CD14-positive monocyte (primary cell): ENCODE results near the gene RGS9. TPM values are rescaled to one million over a fixed set of nuclear protein-coding genes. Genes with fewer than 3 reads are reported as not detected.

Source experiments
- DNase-seq, 3 donors: peaks; one replicate each; pipeline ENCODE4 v3.0.0-alpha.2; 2011 to 2022
- H2AFZ ChIP-seq: 2 replicates; pipeline ENCODE4 v1.6.0; 2012; ENCODE audit warnings: mild to moderate bottlenecking, low read depth, low read length, inconsistent platforms; ENCODE audit not compliant: insufficient read depth, poor library complexity, severe bottlenecking
- H3K27ac ChIP-seq, 2 donors: 1 replicate in 1 of 2; 2 replicates in 1 of 2; pipeline ENCODE4 v1.5.1; 2012 to 2013; ENCODE audit warnings: low read length in 2 of 2, control low read depth in 1 of 2, inconsistent platforms in 1 of 2, low read depth in 1 of 2, mild to moderate bottlenecking in 1 of 2
- H3K27me3 ChIP-seq, 2 donors: one replicate each; pipeline versions ENCODE4 v1.6.0 to v1.6.1; 2011 to 2013; ENCODE audit warnings: low read length in 2 of 2; ENCODE audit not compliant: control insufficient read depth in 2 of 2, insufficient read depth in 2 of 2
- H3K36me3 ChIP-seq, 2 donors: replicated peaks in 1 of 2; 1 replicate in 1 of 2; 2 replicates in 1 of 2; pipeline versions ENCODE4 v1.5.1 to v1.6.1; 2012 to 2013; ENCODE audit warnings: low read length in 2 of 2, control low read depth in 1 of 2, inconsistent platforms in 1 of 2, mild to moderate bottlenecking in 1 of 2; ENCODE audit not compliant: insufficient read depth in 2 of 2, control insufficient read depth in 1 of 2
- H3K4me1 ChIP-seq, 2 donors: 1 replicate in 1 of 2; 2 replicates in 1 of 2; pipeline versions ENCODE4 v1.5.1 to v1.6.1; 2012 to 2013; ENCODE audit warnings: low read length in 2 of 2, control low read depth in 1 of 2, inconsistent platforms in 1 of 2, mild to moderate bottlenecking in 1 of 2, moderate library complexity in 1 of 2; ENCODE audit not compliant: insufficient read depth in 2 of 2, control insufficient read depth in 1 of 2
- H3K4me2 ChIP-seq: replicated peaks from 2 replicates; pipeline ENCODE3; 2012; ENCODE audit warnings: low read length, moderate library complexity, mild to moderate bottlenecking; ENCODE audit not compliant: poor library complexity, severe bottlenecking; ENCODE audit errors: extremely low read depth
- H3K4me3 ChIP-seq, 3 experiments: fragments of 200-600 bp in 1 of 3; sonication (generic) in 1 of 3; replicated peaks in 1 of 3; 1 replicate in 2 of 3; 2 replicates in 1 of 3; pipeline ENCODE4 v1.5.1; 2011 to 2013; ENCODE audit warnings: low read length in 3 of 3, mild to moderate bottlenecking in 3 of 3, control low read depth in 2 of 3, low read depth in 2 of 3, inconsistent platforms in 1 of 3, moderate library complexity in 1 of 3
- H3K79me2 ChIP-seq: 2 replicates; pipeline ENCODE4 v1.6.0; 2012; ENCODE audit warnings: mild to moderate bottlenecking, control low read depth, inconsistent platforms, low read length, moderate library complexity; ENCODE audit not compliant: insufficient read depth
- H3K9ac ChIP-seq: 2 replicates; pipeline ENCODE4 v1.6.0; 2017; ENCODE audit warnings: low read length, mild to moderate bottlenecking; ENCODE audit not compliant: insufficient read depth, poor library complexity, severe bottlenecking
- H3K9me3 ChIP-seq, 2 donors: replicated peaks in 1 of 2; 1 replicate in 1 of 2; 2 replicates in 1 of 2; pipeline versions ENCODE4 v1.5.1 to v1.6.1; 2012 to 2013; ENCODE audit warnings: low read length in 2 of 2, control low read depth in 1 of 2; ENCODE audit not compliant: control insufficient read depth in 1 of 2, insufficient read depth in 1 of 2
- H4K20me1 ChIP-seq: 2 replicates; pipeline ENCODE4 v1.6.0; 2012; ENCODE audit warnings: mild to moderate bottlenecking, low read length, control low read depth, moderate library complexity; ENCODE audit not compliant: insufficient read depth
- H3K27ac Mint-ChIP-seq, 7 donors: one replicate each; pipeline ENCODE4 v1.8.0; 2020; ENCODE audit warnings: mild to moderate bottlenecking in 7 of 7, mixed read lengths in 7 of 7, moderate library complexity in 6 of 7, inconsistent platforms in 2 of 7
- H3K27me3 Mint-ChIP-seq, 3 donors: one replicate each; pipeline ENCODE4 v1.8.0; 2021 to 2022; ENCODE audit warnings: low read depth in 3 of 3, mild to moderate bottlenecking in 3 of 3, mixed read lengths in 3 of 3, moderate library complexity in 3 of 3, inconsistent platforms in 1 of 3
- H3K36me3 Mint-ChIP-seq, 2 donors: one replicate each; pipeline ENCODE4 v1.8.0; 2020; ENCODE audit warnings: mixed read lengths in 2 of 2, inconsistent platforms in 1 of 2, mild to moderate bottlenecking in 1 of 2
- H3K4me1 Mint-ChIP-seq: one replicate; pipeline ENCODE4 v1.8.0; 2020; ENCODE audit warnings: mild to moderate bottlenecking, mixed read lengths
- H3K4me3 Mint-ChIP-seq, 2 donors: one replicate each; pipeline ENCODE4 v1.8.0; 2020; ENCODE audit warnings: mild to moderate bottlenecking in 2 of 2, mixed read lengths in 2 of 2, moderate library complexity in 1 of 2
- H3K9me3 Mint-ChIP-seq, 7 donors: one replicate each; pipeline ENCODE4 v1.8.0; 2020 to 2022; ENCODE audit warnings: mixed read lengths in 7 of 7, mild to moderate bottlenecking in 6 of 7, moderate library complexity in 6 of 7, inconsistent platforms in 2 of 7
- WGBS: methylation state at CpG from one replicate; pipeline ENCODE4 v1.1.5; 2013; ENCODE audit warnings: missing lambda C conversion rate; ENCODE audit not compliant: insufficient coverage; 5-methylcytosine and 5-hydroxymethylcytosine counted together
- intact Hi-C, 2 donors: fragments of 100-400 bp; cut with micrococcal nuclease; formaldehyde crosslinking; loops; one replicate each; pipeline versions ENCODE4 v1.15.0 to v1.15.1; 2023
- polyA plus RNA-seq, 3 donors: library from polyadenylated mRNA; depleted of rRNA in 1 of 3; unstranded in 2 of 3; stranded (reverse) in 1 of 3; fragments of 300-500 nt in 2 of 3; fragments of >200 nt in 1 of 3; fragmentation: Illumina TruSeq in 2 of 3; gene quantifications; 1 replicate in 2 of 3; 2 replicates in 1 of 3; pipeline ENCODE4 v1.2.3, GENCODE V29; 2012 to 2021
- TF ChIP-seq, protein P1 (sequence below): fragments of 200-600 bp; IDR thresholded peaks from one replicate; pipeline ENCODE4 v1.8.0; 2022; ENCODE audit warnings: antibody characterized with exemption, mild to moderate bottlenecking

The RGS9 gene
- polyA plus RNA-seq, 3 donors, result 0.08 TPM; not detected in 2

- peaks cover 2 to 17% (median 5%) of the 10 kb centered on the region in 3 donors for H3K27me3 Mint-ChIP-seq
- intact Hi-C loops, result no loop called here
- H3K36me3 ChIP-seq, result no peaks in the 10 kb centered on the region
- peaks cover 0 to 3% of the 10 kb centered on the region in 2 donors for H3K27me3 ChIP-seq
- TF ChIP-seq, protein P1, sequence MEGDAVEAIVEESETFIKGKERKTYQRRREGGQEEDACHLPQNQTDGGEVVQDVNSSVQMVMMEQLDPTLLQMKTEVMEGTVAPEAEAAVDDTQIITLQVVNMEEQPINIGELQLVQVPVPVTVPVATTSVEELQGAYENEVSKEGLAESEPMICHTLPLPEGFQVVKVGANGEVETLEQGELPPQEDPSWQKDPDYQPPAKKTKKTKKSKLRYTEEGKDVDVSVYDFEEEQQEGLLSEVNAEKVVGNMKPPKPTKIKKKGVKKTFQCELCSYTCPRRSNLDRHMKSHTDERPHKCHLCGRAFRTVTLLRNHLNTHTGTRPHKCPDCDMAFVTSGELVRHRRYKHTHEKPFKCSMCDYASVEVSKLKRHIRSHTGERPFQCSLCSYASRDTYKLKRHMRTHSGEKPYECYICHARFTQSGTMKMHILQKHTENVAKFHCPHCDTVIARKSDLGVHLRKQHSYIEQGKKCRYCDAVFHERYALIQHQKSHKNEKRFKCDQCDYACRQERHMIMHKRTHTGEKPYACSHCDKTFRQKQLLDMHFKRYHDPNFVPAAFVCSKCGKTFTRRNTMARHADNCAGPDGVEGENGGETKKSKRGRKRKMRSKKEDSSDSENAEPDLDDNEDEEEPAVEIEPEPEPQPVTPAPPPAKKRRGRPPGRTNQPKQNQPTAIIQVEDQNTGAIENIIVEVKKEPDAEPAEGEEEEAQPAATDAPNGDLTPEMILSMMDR, result no peak
- no peak overlapping the region for H3K4me3 Mint-ChIP-seq
- H3K27ac Mint-ChIP-seq, result no peak overlapping the region
- no peaks in the 10 kb centered on the region for H3K4me1 ChIP-seq
- H4K20me1 ChIP-seq, result no peaks in the 10 kb centered on the region
- 85% methylated on average over 2 of the region's 4 CpGs for WGBS
- H3K4me1 Mint-ChIP-seq, result no peaks in the 10 kb centered on the region
- H3K9ac ChIP-seq, result no peak overlapping the region
- H3K9me3 ChIP-seq, result no peaks in the 10 kb centered on the region
- no peak overlapping the region for H2AFZ ChIP-seq
- H3K4me2 ChIP-seq, result no peak overlapping the region
- H3K79me2 ChIP-seq, result no peaks in the 10 kb centered on the region
- peaks cover 0 to 8% (median 5%) of the 10 kb centered on the region in 7 donors for H3K9me3 Mint-ChIP-seq
- DNase-seq, result no peak
- H3K36me3 Mint-ChIP-seq, result no peaks in the 10 kb centered on the region
- H3K27ac ChIP-seq, result no peak overlapping the region
- no peak overlapping the region for H3K4me3 ChIP-seq
Observed at GRCh38 chr17:65261152-65261551, 124.0 kb downstream of the RGS9 start.

DNA sequence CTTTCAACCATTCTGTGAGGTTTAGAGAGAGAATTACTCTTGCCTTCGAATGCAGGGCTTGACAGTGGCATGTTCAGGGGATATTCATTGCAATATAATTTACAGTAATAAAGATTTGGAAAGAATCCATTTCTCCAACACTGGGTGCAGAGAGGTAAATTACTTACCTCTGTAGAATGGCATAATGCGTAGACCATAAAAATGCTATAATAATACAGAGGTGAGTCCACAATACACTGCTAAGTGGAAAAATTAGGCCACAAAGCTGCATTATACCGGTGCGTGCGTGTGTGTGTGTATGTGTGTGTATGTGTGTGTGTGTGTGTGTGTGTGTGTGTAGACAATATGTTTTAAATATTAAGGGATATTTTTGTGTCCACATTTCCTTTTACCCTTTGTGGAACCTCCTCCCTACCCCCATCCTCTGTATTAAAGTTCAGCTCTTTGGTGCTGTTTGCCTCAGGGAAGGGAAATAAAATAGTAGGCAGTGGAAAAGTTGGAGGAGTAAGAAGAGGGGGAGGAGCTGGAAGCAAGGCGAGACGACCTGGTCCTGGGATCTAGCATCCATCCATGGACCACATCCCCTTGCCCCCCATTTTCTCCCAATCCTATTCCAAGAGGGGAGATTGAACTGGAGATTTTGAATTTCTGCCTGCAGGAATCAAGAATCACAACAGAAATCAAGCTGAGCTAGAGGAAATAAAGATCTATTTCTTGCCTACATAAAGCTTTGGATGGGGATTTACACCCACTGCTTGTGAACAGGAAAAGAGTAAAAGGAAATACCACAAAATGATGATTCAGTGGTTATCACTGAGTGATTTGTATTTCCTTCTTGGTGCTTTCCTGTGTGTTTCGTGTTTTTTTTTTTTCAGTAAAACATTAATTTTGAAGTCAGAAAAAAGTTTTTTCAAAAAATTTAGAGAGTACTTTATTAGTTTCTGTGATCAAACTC is 124.8 kb downstream of the RGS9 start:
- Mint-ChIP-seq H3K36me3 (no peaks in the 10 kb centered on the region), H3K9me3 (peaks cover 0 to 6% (median 3%) of the 10 kb centered on the region in 7 donors), H3K27me3 (peaks cover 2 to 17% (median 7%) of the 10 kb centered on the region in 3 donors), H3K27ac (no peak overlapping the region), H3K4me3 (no peak overlapping the region), H3K4me1 (no peaks in the 10 kb centered on the region)
- TF ChIP-seq, protein P1, result no peak
- Histone ChIP-seq H3K27ac (no peak overlapping the region), H3K9me3 (no peaks in the 10 kb centered on the region), H3K4me1 (no peaks in the 10 kb centered on the region), H3K36me3 (no peaks in the 10 kb centered on the region), H3K4me2 (no peak overlapping the region), H3K4me3 (no peak overlapping the region), H3K27me3 (peaks cover 0 to 6% of the 10 kb centered on the region in 2 donors), H3K79me2 (no peaks in the 10 kb centered on the region), H4K20me1 (no peaks in the 10 kb centered on the region), H3K9ac (no peak overlapping the region), H2AFZ (no peak overlapping the region)
- intact Hi-C loops, result no loop called here
- DNase-seq, result no peak
- WGBS, result no CpG with 5 or more reads among the region's 8 CpGs
